GM21717 (cell line): ENCODE measurements around the gene UGT2B11.
"Not testable (repeated sequence)": the region's sequence is repeated elsewhere in the genome, so short reads cannot be mapped to it uniquely, and the experiment has no call there.

Experiments used
- ATAC-seq: cut with Tn5 transposase; IDR thresholded peaks from one replicate; pipeline ENCODE4 v1.9.1; 2021; ENCODE audit warnings: mild to moderate bottlenecking, moderate library complexity; ENCODE audit not compliant: unreplicated experiment

Gene UGT2B11

GRCh38 chr4:69170233-69171134, 44.1 kb downstream of the UGT2B11 start:
- peak; percentile 77 for ATAC-seq

- ATAC-seq, result not testable (repeated sequence)
These were observed 45.4 kb downstream of the UGT2B11 start for GRCh38 chr4:69169171-69169570.

GRCh38 chr4:69167300-69167699, 47.2 kb downstream of the UGT2B11 start:
- no peak for ATAC-seq

GRCh38 chr4:69166376-69166775, 48.2 kb downstream of the UGT2B11 start:
- not testable (repeated sequence) for ATAC-seq

- not testable (repeated sequence) for ATAC-seq
These were observed 48.8 kb downstream of the UGT2B11 start for GRCh38 chr4:69165707-69166106.

GRCh38 chr4:69156913-69157312, 57.6 kb downstream of the UGT2B11 start:
- peak; percentile 52 for ATAC-seq

- ATAC-seq, result no peak
These were observed 60.5 kb downstream of the UGT2B11 start for GRCh38 chr4:69154021-69154420.
